Testis (tissue), 3 donors: ENCODE measurements around the gene DNAH17. TPM values are rescaled to one million over a fixed set of nuclear protein-coding genes. Genes with fewer than 3 reads are reported as not detected.

Experiments
- DNase-seq: peaks from one replicate; pipeline ENCODE4 v3.0.0-alpha.2; 2019
- H3K27ac ChIP-seq, 2 donors: fragments of 200-600 bp; sonication (generic); one replicate each; pipeline ENCODE4 v1.5.1; 2019
- H3K27me3 ChIP-seq: fragments of 200-600 bp; sonication (generic); one replicate; pipeline ENCODE4 v1.5.1; 2019
- H3K36me3 ChIP-seq: fragments of 200-600 bp; sonication (generic); one replicate; pipeline ENCODE4 v1.5.1; 2017; ENCODE audit warnings: low read depth; ENCODE audit errors: missing control alignments
- H3K4me1 ChIP-seq: fragments of 200-600 bp; sonication (generic); one replicate; pipeline ENCODE4 v1.5.1; 2019
- H3K4me3 ChIP-seq, 2 donors: fragments of 200-600 bp; sonication (generic); one replicate each; pipeline ENCODE4 v1.5.1; 2017 to 2019
- H3K9me3 ChIP-seq: fragments of 200-600 bp; sonication (generic); one replicate; pipeline ENCODE4 v1.5.1; 2017
- CTCF ChIP-seq, 3 experiments: fragments of 450-650 bp in 2 of 3; fragments of 200-600 bp in 1 of 3; sonication (generic) in 1 of 3; IDR thresholded peaks; one replicate each; pipeline ENCODE4 v1.5.1; 2016 to 2019; ENCODE audit warnings: antibody characterized with exemption in 3 of 3, mild to moderate bottlenecking in 2 of 3, moderate library complexity in 1 of 3
- POLR2A ChIP-seq: fragments of 450-650 bp; IDR thresholded peaks from one replicate; pipeline ENCODE4 v1.6.1; 2017; ENCODE audit warnings: antibody characterized with exemption, mild to moderate bottlenecking, moderate library complexity
- whole genome bisulfite sequencing, 2 donors: methylation state at CpG; one replicate each; pipeline ENCODE4 v1.1.5; 2018; 5-methylcytosine and 5-hydroxymethylcytosine counted together
- intact Hi-C: fragments of 100-400 bp; cut with DNase I; formaldehyde crosslinking; loops from one replicate; pipeline ENCODE4 v1.15.1; 2023; ENCODE audit warnings: low total_unique reads
- polyA plus RNA-seq: library from polyadenylated mRNA; stranded (reverse); fragments of 350-450 nt; fragmentation: Illumina TruSeq; extraction: RNeasy Lipid Tissue Mini Kit (QIAGEN cat#74804); gene quantifications from one replicate; pipeline ENCODE4 v1.2.3, GENCODE V29; 2014; ENCODE audit warnings: low read depth, low replicate concordance; ENCODE audit not compliant: insufficient read depth
- total RNA-seq, 2 donors: library from RNA; depleted of rRNA; stranded (reverse); fragments of >200 nt; gene quantifications; one replicate each; pipeline ENCODE4 v1.2.3, GENCODE V29; 2016

DNAH17 gene
- total and polyA plus RNA-seq, 3 donors from 2014 or later = 38.5 to 93.1 (median 57.6) TPM

- DNase-seq = no peak
- intact Hi-C loops = no loop called here
- H3K27ac ChIP-seq = no peak overlapping the region
- H3K27me3 ChIP-seq = no peaks in the 10 kb centered on the region
- H3K4me1 ChIP-seq = peaks cover 11% of the 10 kb centered on the region
- H3K4me3 ChIP-seq = no peak overlapping the region
- no peaks in the 10 kb centered on the region for H3K36me3 ChIP-seq
- WGBS, 2 donors = 93% methylated on average over 13 to 26 of the region's 26 CpGs
- TF ChIP-seq CTCF (IDR thresholded peaks at IDR 0.05) (no peak), POLR2A (no peak)
- no peaks in the 10 kb centered on the region for H3K9me3 ChIP-seq
Observed at GRCh38 chr17:78621720-78622490, 44.7 kb upstream of the DNAH17 start.

GRCh38 chr17:78620099-78620498 is 42.9 kb upstream of the DNAH17 start:
- 90 to 94% methylated on average over 5 of the region's 5 CpGs for WGBS, 2 donors
- no peak for DNase-seq
- intact Hi-C loops = no loop called here
- no peaks in the 10 kb centered on the region for H3K36me3 ChIP-seq
- H3K27ac ChIP-seq = no peak overlapping the region
- no peak overlapping the region for H3K4me3 ChIP-seq
- H3K9me3 ChIP-seq = no peaks in the 10 kb centered on the region
- peaks cover 12% of the 10 kb centered on the region for H3K4me1 ChIP-seq
- TF ChIP-seq CTCF (IDR thresholded peaks at IDR 0.05) (no peak), POLR2A (no peak)
- no peaks in the 10 kb centered on the region for H3K27me3 ChIP-seq

- H3K4me3 ChIP-seq = no peak overlapping the region
Observed at GRCh38 chr17:78619334-78619733, 42.1 kb upstream of the DNAH17 start.

GRCh38 chr17:78618264-78619066 is 41.3 kb upstream of the DNAH17 start:
- TF ChIP-seq CTCF (IDR thresholded peaks at IDR 0.05) = no peak
- no peak for TF ChIP-seq POLR2A
- 69 to 92% methylated on average over 15 to 20 of the region's 20 CpGs for WGBS, 2 donors
- H3K36me3 ChIP-seq = no peaks in the 10 kb centered on the region
- DNase-seq = peak; percentile 35
- intact Hi-C loops = no loop called here
- no peak overlapping the region for H3K4me3 ChIP-seq
- H3K27ac ChIP-seq = no peak overlapping the region
- no peaks in the 10 kb centered on the region for H3K27me3 ChIP-seq
- H3K9me3 ChIP-seq = no peaks in the 10 kb centered on the region
- peaks cover 12% of the 10 kb centered on the region for H3K4me1 ChIP-seq

More at GRCh38 chr17:78619334-78619733, 42.1 kb upstream of the DNAH17 start:
- Histone ChIP-seq H3K9me3 (no peaks in the 10 kb centered on the region), H3K27ac (no peak overlapping the region), H3K4me1 (peaks cover 12% of the 10 kb centered on the region), H3K36me3 (no peaks in the 10 kb centered on the region), H3K27me3 (no peaks in the 10 kb centered on the region)
- no peak for DNase-seq
- intact Hi-C loops = no loop called here
- TF ChIP-seq CTCF (IDR thresholded peaks at IDR 0.05) (no peak), POLR2A (no peak)
- 90 to 97% methylated on average over 5 of the region's 5 CpGs for WGBS, 2 donors
